Right forelimb (tissue), 1 donor: ENCODE results near the gene RASSF3.
"Not testable (repeated sequence)": the region's sequence is repeated elsewhere in the genome, so short reads cannot be mapped to it uniquely, and the experiment has no call there.

ENCODE experiments used
- DNase-seq: peaks from one replicate; pipeline ENCODE4 v3.0.0-alpha.2; 2018

RASSF3 gene

GRCh38 chr12:64634508-64635092 is 24.3 kb downstream of the RASSF3 start:
- no peak for DNase-seq

GRCh38 chr12:64635356-64635998 is 25.2 kb downstream of the RASSF3 start:
- DNase-seq, result no peak

- DNase-seq, result no peak
These were observed 26.6 kb downstream of the RASSF3 start for GRCh38 chr12:64636856-64637255.

GRCh38 chr12:64639466-64639865 is 29.2 kb downstream of the RASSF3 start:
- DNase-seq, result no peak

GRCh38 chr12:64646318-64646717 is 36.0 kb downstream of the RASSF3 start:
- DNase-seq, result no peak

- no peak for DNase-seq
These were observed 39.2 kb downstream of the RASSF3 start for GRCh38 chr12:64649487-64649886.

- DNase-seq, result no peak
These were observed 40.5 kb downstream of the RASSF3 start for GRCh38 chr12:64650762-64651161.

- no peak for DNase-seq
These were observed 42.1 kb downstream of the RASSF3 start for GRCh38 chr12:64652346-64652745.

GRCh38 chr12:64653123-64653522 is 42.8 kb downstream of the RASSF3 start:
- no peak for DNase-seq

- DNase-seq, result not testable (repeated sequence)
These were observed 43.6 kb downstream of the RASSF3 start for GRCh38 chr12:64653907-64654306.

- DNase-seq, result no peak
These were observed 44.8 kb downstream of the RASSF3 start for GRCh38 chr12:64655141-64655540.

- no peak for DNase-seq
These were observed 46.1 kb downstream of the RASSF3 start for GRCh38 chr12:64656429-64656828.

GRCh38 chr12:64658892-64659481 is 48.7 kb downstream of the RASSF3 start:
- no peak for DNase-seq

- DNase-seq, result no peak
These were observed 50.1 kb downstream of the RASSF3 start for GRCh38 chr12:64660237-64661018.

- DNase-seq, result no peak
These were observed 52.7 kb downstream of the RASSF3 start for GRCh38 chr12:64663015-64663414.

- no peak for DNase-seq
These were observed 55.2 kb downstream of the RASSF3 start for GRCh38 chr12:64665514-64665913.

GRCh38 chr12:64666054-64666914 is 56.0 kb downstream of the RASSF3 start:
- DNase-seq, result no peak

GRCh38 chr12:64667793-64668192 is 57.5 kb downstream of the RASSF3 start:
- DNase-seq, result no peak

- DNase-seq, result peak; percentile 62
These were observed 59.1 kb downstream of the RASSF3 start for GRCh38 chr12:64669270-64669842.

- DNase-seq, result no peak
These were observed 59.7 kb downstream of the RASSF3 start for GRCh38 chr12:64670019-64670418.

- DNase-seq, result no peak
These were observed 60.8 kb downstream of the RASSF3 start for GRCh38 chr12:64670919-64671639.

- no peak for DNase-seq
These were observed 61.4 kb downstream of the RASSF3 start for GRCh38 chr12:64671681-64672080.
